K562 (cell line): ENCODE data around the gene KRT8. TPM values are rescaled to one million over a fixed set of nuclear protein-coding genes. Genes with fewer than 3 reads are reported as not detected.

Experiments used
- GABPB1 ChIP-seq: sonication (generic); formaldehyde crosslinking; IDR thresholded peaks from 2 replicates; pipeline ENCODE4 v1.8.0; 2022; ENCODE audit warnings: mild to moderate bottlenecking, missing genetic modification reagents
- NBN ChIP-seq: fragments of 450-650 bp; IDR thresholded peaks from 2 replicates; pipeline ENCODE4 v1.6.1; 2016; ENCODE audit warnings: low read depth, mild to moderate bottlenecking
- NFATC3 ChIP-seq: fragments of 450-650 bp; IDR thresholded peaks from 2 replicates; pipeline ENCODE4 v1.6.1; 2017; ENCODE audit warnings: mild to moderate bottlenecking
- NONO ChIP-seq, 2 experiments: fragments of 200-400 bp in 1 of 2; fragments of 450-650 bp in 1 of 2; formaldehyde crosslinking in 1 of 2; IDR thresholded peaks; 2 replicates each; pipeline ENCODE4 v1.6.1; 2017; ENCODE audit warnings: low read depth in 2 of 2, mild to moderate bottlenecking in 2 of 2, moderate library complexity in 2 of 2, low read length in 1 of 2
- SPI1 ChIP-seq: IDR thresholded peaks from 2 replicates; pipeline ENCODE4 v1.6.1; 2011; ENCODE audit warnings: low read depth, low read length, control low read depth, borderline replicate concordance
- ZFP1 ChIP-seq: fragments of 450-650 bp; formaldehyde crosslinking; IDR thresholded peaks from 2 replicates; pipeline ENCODE4 v1.4.0; 2020; ENCODE audit warnings: mild to moderate bottlenecking, mixed read lengths
- ZFP30 ChIP-seq: fragments of 250-450 bp; sonication (Bioruptor Pico); IDR thresholded peaks from 2 replicates; pipeline ENCODE4 v1.8.0; 2022; ENCODE audit warnings: moderate library complexity, mild to moderate bottlenecking, inconsistent platforms, borderline replicate concordance
- polyA plus RNA-seq, 8 experiments: library from polyadenylated mRNA; depleted of rRNA in 4 of 8; stranded (reverse) in 5 of 8; unstranded in 3 of 8; fragments of >200 nt; fragmentation: Nextera tagmentation in 2 of 8; fragmentation: Illumina TruSeq in 1 of 8; extraction: Ambion mirVana in 2 of 8; extraction: Trizol in 1 of 8; gene quantifications; 2 replicates each; pipeline versions ENCODE4 v1.2.1 to v1.2.3, GENCODE V29; 2011 to 2014; ENCODE audit warnings: inconsistent platforms in 1 of 8, missing spikeins in 1 of 8
- total RNA-seq, 7 experiments: library from RNA; depleted of rRNA in 6 of 7; stranded (reverse); fragments of >200 nt in 6 of 7; fragmentation: Illumina TruSeq in 2 of 7; extraction: Trizol in 2 of 7; gene quantifications; 2 replicates each; pipeline versions ENCODE4 v1.2.1 to v1.2.3, GENCODE V29; 2011 to 2021; ENCODE audit warnings: low replicate concordance in 1 of 7
- TF ChIP-seq, protein P1 (sequence below): sonication (generic); formaldehyde crosslinking; IDR thresholded peaks from 2 replicates; pipeline ENCODE4 v1.8.0; 2023; ENCODE audit warnings: missing genetic modification reagents, mild to moderate bottlenecking, borderline replicate concordance

The KRT8 gene
- total and polyA plus RNA-seq, 9 of the 15 experiments (the other 6 are each of a cell fraction or from before 2014, with no cell fraction given), result 41.5 to 661 (median 260) TPM

DNA sequence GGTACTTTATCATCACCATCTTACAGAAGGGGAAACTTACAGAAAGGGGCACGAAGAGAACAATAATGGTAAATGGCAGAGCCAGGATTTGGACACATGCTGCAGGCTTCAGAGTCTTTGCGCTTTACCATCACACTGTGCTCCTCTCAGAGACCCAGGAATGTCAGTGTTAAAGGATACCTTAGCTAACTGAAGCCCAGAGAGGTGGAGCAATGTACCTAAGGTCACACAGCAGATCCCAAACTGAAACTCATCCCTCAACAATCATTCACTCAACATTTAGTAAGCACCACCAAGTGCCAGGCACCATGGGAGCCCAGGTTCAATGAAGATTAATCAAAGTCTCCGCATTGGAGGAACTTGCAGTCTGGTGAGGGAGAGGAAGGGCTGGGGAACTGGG, 48.1 kb downstream of the KRT8 start (continued):
- TF ChIP-seq, protein P1, sequence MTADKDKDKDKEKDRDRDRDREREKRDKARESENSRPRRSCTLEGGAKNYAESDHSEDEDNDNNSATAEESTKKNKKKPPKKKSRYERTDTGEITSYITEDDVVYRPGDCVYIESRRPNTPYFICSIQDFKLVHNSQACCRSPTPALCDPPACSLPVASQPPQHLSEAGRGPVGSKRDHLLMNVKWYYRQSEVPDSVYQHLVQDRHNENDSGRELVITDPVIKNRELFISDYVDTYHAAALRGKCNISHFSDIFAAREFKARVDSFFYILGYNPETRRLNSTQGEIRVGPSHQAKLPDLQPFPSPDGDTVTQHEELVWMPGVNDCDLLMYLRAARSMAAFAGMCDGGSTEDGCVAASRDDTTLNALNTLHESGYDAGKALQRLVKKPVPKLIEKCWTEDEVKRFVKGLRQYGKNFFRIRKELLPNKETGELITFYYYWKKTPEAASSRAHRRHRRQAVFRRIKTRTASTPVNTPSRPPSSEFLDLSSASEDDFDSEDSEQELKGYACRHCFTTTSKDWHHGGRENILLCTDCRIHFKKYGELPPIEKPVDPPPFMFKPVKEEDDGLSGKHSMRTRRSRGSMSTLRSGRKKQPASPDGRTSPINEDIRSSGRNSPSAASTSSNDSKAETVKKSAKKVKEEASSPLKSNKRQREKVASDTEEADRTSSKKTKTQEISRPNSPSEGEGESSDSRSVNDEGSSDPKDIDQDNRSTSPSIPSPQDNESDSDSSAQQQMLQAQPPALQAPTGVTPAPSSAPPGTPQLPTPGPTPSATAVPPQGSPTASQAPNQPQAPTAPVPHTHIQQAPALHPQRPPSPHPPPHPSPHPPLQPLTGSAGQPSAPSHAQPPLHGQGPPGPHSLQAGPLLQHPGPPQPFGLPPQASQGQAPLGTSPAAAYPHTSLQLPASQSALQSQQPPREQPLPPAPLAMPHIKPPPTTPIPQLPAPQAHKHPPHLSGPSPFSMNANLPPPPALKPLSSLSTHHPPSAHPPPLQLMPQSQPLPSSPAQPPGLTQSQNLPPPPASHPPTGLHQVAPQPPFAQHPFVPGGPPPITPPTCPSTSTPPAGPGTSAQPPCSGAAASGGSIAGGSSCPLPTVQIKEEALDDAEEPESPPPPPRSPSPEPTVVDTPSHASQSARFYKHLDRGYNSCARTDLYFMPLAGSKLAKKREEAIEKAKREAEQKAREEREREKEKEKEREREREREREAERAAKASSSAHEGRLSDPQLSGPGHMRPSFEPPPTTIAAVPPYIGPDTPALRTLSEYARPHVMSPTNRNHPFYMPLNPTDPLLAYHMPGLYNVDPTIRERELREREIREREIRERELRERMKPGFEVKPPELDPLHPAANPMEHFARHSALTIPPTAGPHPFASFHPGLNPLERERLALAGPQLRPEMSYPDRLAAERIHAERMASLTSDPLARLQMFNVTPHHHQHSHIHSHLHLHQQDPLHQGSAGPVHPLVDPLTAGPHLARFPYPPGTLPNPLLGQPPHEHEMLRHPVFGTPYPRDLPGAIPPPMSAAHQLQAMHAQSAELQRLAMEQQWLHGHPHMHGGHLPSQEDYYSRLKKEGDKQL, result no peak
- TF ChIP-seq NFATC3 (no peak), NBN (no peak), ZFP30 (no peak), ZFP1 (CRISPR knock-in tag) (no peak), NONO (IDR thresholded peaks at IDR 0.05; ENCODE audit: low read depth in 2 of 2, low read length in 1 of 2) (no peak), SPI1 (no peak), GABPB1 (CRISPR knock-in tag) (no peak)
- TF ChIP-seq, all 486 proteins: peak for 4
